HCT116 (cell line): ENCODE measurements around the gene TEX29. TPM values are rescaled to one million over a fixed set of nuclear protein-coding genes. Genes with fewer than 3 reads are reported as not detected.

Experiments
- ATAC-seq: fragments of 200-7000 bp; cut with Tn5 transposase; 2 replicates; pipeline ENCODE4 v1.9.1; 2020; ENCODE audit warnings: mild to moderate bottlenecking, moderate library complexity
- BruUV-seq: library from RNA; stranded (reverse); fragments of 400-500 nt; replicated peaks from 2 replicates; lab custom pipeline; 2021; lab: Mats Ljungman, UMichigan
- CTCF ChIA-PET: fragments of 300-600 bp; sonication (Branson Sonifier 250); formaldehyde crosslinking; loops from one replicate; lab custom pipeline; 2021; ENCODE audit warnings: antibody characterized with exemption; lab: Charles Lee
- POLR2A ChIA-PET: fragments of 300-600, 350-600 bp; sonication (Branson Sonifier 250); formaldehyde crosslinking; loops from one replicate; lab custom pipeline; 2021; ENCODE audit warnings: antibody characterized with exemption; lab: Charles Lee
- RAD21 ChIA-PET, 2 experiments: fragments of 300-600 bp; sonication (Branson Sonifier 250); formaldehyde crosslinking; loops; one replicate each; lab custom pipeline; 2023; ENCODE audit warnings: low total read pairs in 2 of 2; ENCODE audit not compliant: uncharacterized antibody in 2 of 2, unreplicated experiment in 2 of 2, low non-redundant PET in 1 of 2; lab: Charles Lee
- DNase-seq: peaks from one replicate; pipeline ENCODE4 v3.0.0-alpha.2; 2010; ENCODE audit warnings: low read depth, low spot score
- H2AFZ ChIP-seq: fragments of 200-600 bp; shearing (Covaris generic), sonication (generic); 2 replicates; pipeline ENCODE4 v1.6.1; 2017; ENCODE audit warnings: low read depth, mixed run types, mixed read lengths, antibody characterized with exemption, low read length; ENCODE audit not compliant: poor library complexity, severe bottlenecking
- H3K27ac ChIP-seq: 2 replicates; pipeline ENCODE4 v1.5.1; 2012; ENCODE audit warnings: low read depth, low read length
- H3K27me3 ChIP-seq: fragments of 200-600 bp; sonication (generic); 2 replicates; pipeline ENCODE4 v1.6.1; 2016; ENCODE audit warnings: mixed run types, low read length, mixed read lengths; ENCODE audit not compliant: insufficient read depth
- H3K36me3 ChIP-seq, 2 experiments: fragments of 200-500 bp in 1 of 2; fragments of 200-600 bp in 1 of 2; sonication (Bioruptor generic) in 1 of 2; sonication (generic) in 1 of 2; 2 replicates each; pipeline versions ENCODE4 v1.5.1 to v1.6.1; 2014 to 2016; ENCODE audit warnings: low read length in 2 of 2, inconsistent platforms in 1 of 2, mixed read lengths in 1 of 2, mixed run types in 1 of 2; ENCODE audit not compliant: insufficient read depth in 2 of 2, control insufficient read depth in 1 of 2
- H3K4me1 ChIP-seq, 2 experiments: fragments of 200-600 bp in 1 of 2; sonication (generic) in 1 of 2; 2 replicates each; pipeline versions ENCODE4 v1.5.1 to v1.6.1; 2012 to 2017; ENCODE audit warnings: low read length in 2 of 2, inconsistent platforms in 1 of 2, mild to moderate bottlenecking in 1 of 2, mixed read lengths in 1 of 2, mixed run types in 1 of 2, moderate library complexity in 1 of 2; ENCODE audit not compliant: insufficient read depth in 2 of 2, control insufficient read depth in 1 of 2
- H3K4me2 ChIP-seq: fragments of 200-600 bp; sonication (generic); 2 replicates; pipeline ENCODE4 v1.6.1; 2017; ENCODE audit warnings: mixed run types, low read length, mixed read lengths
- H3K4me3 ChIP-seq, 2 experiments: fragments of 200-600 bp in 1 of 2; sonication (generic) in 1 of 2; replicated peaks in 1 of 2; 2 replicates each; pipeline ENCODE4 v1.5.1; 2011 to 2016; ENCODE audit warnings: low read length in 2 of 2, control low read depth in 1 of 2, low read depth in 1 of 2, mild to moderate bottlenecking in 1 of 2, mixed read lengths in 1 of 2, mixed run types in 1 of 2
- H3K79me2 ChIP-seq: fragments of 200-600 bp; sonication (generic); 2 replicates; pipeline ENCODE4 v1.6.1; 2017; ENCODE audit warnings: mild to moderate bottlenecking, mixed run types, low read length, moderate library complexity, mixed read lengths; ENCODE audit not compliant: insufficient read depth
- H3K9ac ChIP-seq: fragments of 200-600 bp; sonication (generic); 2 replicates; pipeline ENCODE4 v1.6.1; 2016; ENCODE audit warnings: low read length, mixed read lengths
- H3K9me2 ChIP-seq: fragments of 200-600 bp; sonication (generic), shearing (Covaris generic); 2 replicates; pipeline ENCODE4 v1.6.1; 2017; ENCODE audit warnings: mixed run types, mild to moderate bottlenecking, moderate library complexity; ENCODE audit not compliant: insufficient read depth
- H3K9me3 ChIP-seq, 2 experiments: fragments of 200-500 bp in 1 of 2; fragments of 200-600 bp in 1 of 2; sonication (Bioruptor generic) in 1 of 2; sonication (generic) in 1 of 2; 2 replicates each; pipeline ENCODE4 v1.6.1; 2014 to 2017; ENCODE audit warnings: low read length in 2 of 2, mixed read lengths in 2 of 2, inconsistent platforms in 1 of 2, low read depth in 1 of 2, mild to moderate bottlenecking in 1 of 2, mixed run types in 1 of 2, moderate library complexity in 1 of 2; ENCODE audit not compliant: control insufficient read depth in 1 of 2, insufficient read depth in 1 of 2
- H4K20me1 ChIP-seq: fragments of 200-600 bp; sonication (generic), shearing (Covaris generic); 2 replicates; pipeline ENCODE4 v1.6.1; 2017; ENCODE audit warnings: mixed run types, mild to moderate bottlenecking, moderate library complexity; ENCODE audit not compliant: insufficient read depth
- FOSL1 ChIP-seq: IDR thresholded peaks from 2 replicates; pipeline ENCODE4 v1.6.1; 2012; ENCODE audit warnings: low read depth
- POLR2A ChIP-seq: IDR thresholded peaks from 2 replicates; pipeline ENCODE4 v1.7.0; 2011; ENCODE audit warnings: borderline replicate concordance; ENCODE audit not compliant: insufficient read depth, insufficient read length; ENCODE audit errors: extremely low read depth
- YY1 ChIP-seq: IDR thresholded peaks from 2 replicates; pipeline ENCODE4 v1.6.1; 2011; ENCODE audit warnings: low read length, low read depth, moderate library complexity, mild to moderate bottlenecking; ENCODE audit not compliant: insufficient replicate concordance; ENCODE audit errors: extremely low read depth
- intact Hi-C: fragments of 100-400 bp; cut with micrococcal nuclease; formaldehyde crosslinking; loops from 2 replicates; pipeline ENCODE4 v1.10.0; 2022
- total RNA-seq: library from RNA; stranded (reverse); gene quantifications from one replicate; pipeline ENCODE4 v1.2.1, GENCODE V29; 2021; ENCODE audit not compliant: unreplicated experiment
- TF ChIP-seq, protein P1 (sequence below): IDR thresholded peaks from 2 replicates; pipeline ENCODE4 v1.6.1; 2011; ENCODE audit warnings: mild to moderate bottlenecking, low read length, moderate library complexity; ENCODE audit not compliant: insufficient replicate concordance; ENCODE audit errors: extremely low read depth
- TF ChIP-seq, protein P2 (sequence below), 3 experiments: fragments of 200-600 bp in 1 of 3; sonication (generic) in 1 of 3; IDR thresholded peaks in 2 of 3; conservative IDR thresholded peaks in 1 of 3; 2 replicates each; pipeline ENCODE4 v1.5.1; 2012 to 2017; ENCODE audit warnings: low read depth in 2 of 3, low read length in 2 of 3, antibody characterized with exemption in 1 of 3, borderline replicate concordance in 1 of 3, control low read depth in 1 of 3, mild to moderate bottlenecking in 1 of 3, mixed read lengths in 1 of 3, mixed run types in 1 of 3, moderate library complexity in 1 of 3; ENCODE audit not compliant: insufficient read depth in 1 of 3

TEX29 gene
- total RNA-seq, 1 experiment from 2014 or later: not detected

DNA sequence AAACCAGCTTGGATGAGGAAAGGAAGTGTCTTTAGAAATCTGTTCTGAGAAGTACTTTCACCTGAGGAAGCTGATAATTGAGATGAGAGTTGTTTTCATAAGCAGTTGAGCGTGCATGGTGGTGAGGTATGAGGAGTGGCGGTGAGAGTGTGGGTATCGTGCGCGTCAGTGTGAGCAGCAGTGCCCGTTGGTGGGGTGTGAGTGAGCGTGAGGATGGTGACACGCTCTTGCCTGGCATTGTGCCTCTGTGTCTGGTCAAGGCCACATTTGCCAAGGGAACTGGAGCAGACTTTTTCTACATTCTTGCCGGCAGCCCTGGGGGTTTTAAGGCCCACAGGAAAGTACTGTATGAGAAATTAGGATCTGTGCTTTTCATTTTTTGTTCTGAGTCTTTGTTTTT lies 36.5 kb upstream of the TEX29 start:
- Histone ChIP-seq H3K9ac (no peak overlapping the region), H3K9me2 (no peaks in the 10 kb centered on the region), H3K4me1 (no peaks in the 10 kb centered on the region), H3K9me3 (no peaks in the 10 kb centered on the region), H4K20me1 (no peaks in the 10 kb centered on the region), H2AFZ (no peak overlapping the region), H3K36me3 (peaks cover 16 to 19% of the 10 kb centered on the region in 2 experiments), H3K4me3 (no peak overlapping the region), H3K27ac (no peak overlapping the region), H3K79me2 (no peaks in the 10 kb centered on the region; the same call in none of the 2 replicates), H3K27me3 (no peaks in the 10 kb centered on the region)
- RAD21 ChIA-PET: no interaction called here
- POLR2A ChIA-PET: no interaction called here
- ATAC-seq: no peak
- BruUV-seq: no TSS peak
- CTCF ChIA-PET: no interaction called here
- TF ChIP-seq YY1: no peak
- TF ChIP-seq, all 23 proteins: peak for 0
- no peak overlapping the region for H3K4me2 ChIP-seq
- DNase-seq: no peak
- intact Hi-C loops: no loop called here

DNA sequence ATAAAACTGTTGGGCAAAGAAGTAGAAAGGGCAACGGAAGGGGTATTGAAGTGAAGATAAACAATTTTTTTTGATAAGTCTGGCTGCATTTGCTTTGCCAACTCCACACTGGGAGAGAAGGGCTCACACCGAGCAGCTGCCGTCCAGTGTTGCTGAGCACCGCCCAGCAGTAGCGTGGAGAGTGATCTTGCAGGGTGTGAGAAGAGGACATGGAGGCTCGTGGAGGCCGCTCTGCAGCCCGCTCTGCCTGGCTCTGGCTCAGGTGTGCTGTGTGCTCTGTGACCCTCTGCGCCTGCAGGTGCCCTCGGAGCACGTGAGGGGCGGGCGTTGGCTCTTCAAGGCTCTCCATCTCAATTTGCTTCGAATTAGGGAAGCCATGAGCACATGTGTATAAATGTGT lies 35.9 kb upstream of the TEX29 start:
- H3K79me2 ChIP-seq: no peaks in the 10 kb centered on the region; the same call in none of the 2 replicates
- no peak for TF ChIP-seq FOSL1
- no peak for TF ChIP-seq POLR2A
- TF ChIP-seq, protein P1, sequence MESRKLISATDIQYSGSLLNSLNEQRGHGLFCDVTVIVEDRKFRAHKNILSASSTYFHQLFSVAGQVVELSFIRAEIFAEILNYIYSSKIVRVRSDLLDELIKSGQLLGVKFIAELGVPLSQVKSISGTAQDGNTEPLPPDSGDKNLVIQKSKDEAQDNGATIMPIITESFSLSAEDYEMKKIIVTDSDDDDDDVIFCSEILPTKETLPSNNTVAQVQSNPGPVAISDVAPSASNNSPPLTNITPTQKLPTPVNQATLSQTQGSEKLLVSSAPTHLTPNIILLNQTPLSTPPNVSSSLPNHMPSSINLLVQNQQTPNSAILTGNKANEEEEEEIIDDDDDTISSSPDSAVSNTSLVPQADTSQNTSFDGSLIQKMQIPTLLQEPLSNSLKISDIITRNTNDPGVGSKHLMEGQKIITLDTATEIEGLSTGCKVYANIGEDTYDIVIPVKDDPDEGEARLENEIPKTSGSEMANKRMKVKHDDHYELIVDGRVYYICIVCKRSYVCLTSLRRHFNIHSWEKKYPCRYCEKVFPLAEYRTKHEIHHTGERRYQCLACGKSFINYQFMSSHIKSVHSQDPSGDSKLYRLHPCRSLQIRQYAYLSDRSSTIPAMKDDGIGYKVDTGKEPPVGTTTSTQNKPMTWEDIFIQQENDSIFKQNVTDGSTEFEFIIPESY: no peak
- TF ChIP-seq, protein P2, sequence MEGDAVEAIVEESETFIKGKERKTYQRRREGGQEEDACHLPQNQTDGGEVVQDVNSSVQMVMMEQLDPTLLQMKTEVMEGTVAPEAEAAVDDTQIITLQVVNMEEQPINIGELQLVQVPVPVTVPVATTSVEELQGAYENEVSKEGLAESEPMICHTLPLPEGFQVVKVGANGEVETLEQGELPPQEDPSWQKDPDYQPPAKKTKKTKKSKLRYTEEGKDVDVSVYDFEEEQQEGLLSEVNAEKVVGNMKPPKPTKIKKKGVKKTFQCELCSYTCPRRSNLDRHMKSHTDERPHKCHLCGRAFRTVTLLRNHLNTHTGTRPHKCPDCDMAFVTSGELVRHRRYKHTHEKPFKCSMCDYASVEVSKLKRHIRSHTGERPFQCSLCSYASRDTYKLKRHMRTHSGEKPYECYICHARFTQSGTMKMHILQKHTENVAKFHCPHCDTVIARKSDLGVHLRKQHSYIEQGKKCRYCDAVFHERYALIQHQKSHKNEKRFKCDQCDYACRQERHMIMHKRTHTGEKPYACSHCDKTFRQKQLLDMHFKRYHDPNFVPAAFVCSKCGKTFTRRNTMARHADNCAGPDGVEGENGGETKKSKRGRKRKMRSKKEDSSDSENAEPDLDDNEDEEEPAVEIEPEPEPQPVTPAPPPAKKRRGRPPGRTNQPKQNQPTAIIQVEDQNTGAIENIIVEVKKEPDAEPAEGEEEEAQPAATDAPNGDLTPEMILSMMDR (IDR thresholded peaks at IDR 0.05 in 2 of 3, conservative IDR thresholded peaks at IDR 0.05 in 1 of 3; ENCODE audit: borderline replicate concordance in 1 of 3, insufficient read depth in 1 of 3, low read depth in 2 of 3, low read length in 2 of 3): no peak
- TF ChIP-seq, all 23 proteins: peak for 0
- no peaks in the 10 kb centered on the region for H3K27me3 ChIP-seq
- H3K9ac ChIP-seq: no peak overlapping the region
- DNase-seq (no peak), ATAC-seq (no peak)
- no peak overlapping the region for H3K27ac ChIP-seq
- intact Hi-C loops: no loop called here
- H2AFZ ChIP-seq: no peak overlapping the region
- POLR2A ChIA-PET: no interaction called here
- no peak overlapping the region for H3K4me2 ChIP-seq
- peaks cover 16 to 19% of the 10 kb centered on the region in 2 experiments for H3K36me3 ChIP-seq
- H3K9me3 ChIP-seq: no peaks in the 10 kb centered on the region
- RAD21 ChIA-PET: no interaction called here
- CTCF ChIA-PET: no interaction called here
- no peaks in the 10 kb centered on the region for H4K20me1 ChIP-seq
- BruUV-seq: no TSS peak
- H3K9me2 ChIP-seq: no peaks in the 10 kb centered on the region
- H3K4me3 ChIP-seq: no peak overlapping the region
- H3K4me1 ChIP-seq: no peaks in the 10 kb centered on the region
